ENCODE results near the gene ADCY3.

Gene ADCY3

DNA sequence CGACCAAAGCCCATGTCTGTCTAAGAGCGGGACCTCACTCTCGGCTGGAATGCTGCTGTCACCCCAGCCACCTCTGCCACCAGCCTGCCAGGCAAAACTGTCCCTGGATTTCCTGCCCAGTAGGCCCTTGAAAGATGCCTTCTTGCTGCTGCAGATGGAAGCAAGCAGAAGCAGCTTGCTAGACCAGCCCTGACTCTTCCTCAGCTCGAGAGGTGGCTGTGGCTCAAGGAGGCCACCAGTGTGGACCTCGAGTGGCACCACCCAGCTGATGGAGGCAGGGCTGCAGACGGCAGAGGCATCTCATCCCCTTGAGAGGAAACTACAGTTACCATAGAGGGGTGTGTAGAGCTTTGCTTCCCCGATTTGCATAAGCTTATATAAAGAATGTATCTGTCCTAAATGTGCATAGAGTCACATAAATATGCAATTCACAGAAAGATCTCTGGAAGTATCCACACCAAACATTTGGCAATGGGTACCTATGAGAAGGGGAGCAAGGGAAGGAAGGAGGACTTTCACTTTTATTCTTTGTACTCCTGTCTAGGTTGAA, 20.6 kb downstream of the ADCY3 start:
- no peak for DNase-seq

DNA sequence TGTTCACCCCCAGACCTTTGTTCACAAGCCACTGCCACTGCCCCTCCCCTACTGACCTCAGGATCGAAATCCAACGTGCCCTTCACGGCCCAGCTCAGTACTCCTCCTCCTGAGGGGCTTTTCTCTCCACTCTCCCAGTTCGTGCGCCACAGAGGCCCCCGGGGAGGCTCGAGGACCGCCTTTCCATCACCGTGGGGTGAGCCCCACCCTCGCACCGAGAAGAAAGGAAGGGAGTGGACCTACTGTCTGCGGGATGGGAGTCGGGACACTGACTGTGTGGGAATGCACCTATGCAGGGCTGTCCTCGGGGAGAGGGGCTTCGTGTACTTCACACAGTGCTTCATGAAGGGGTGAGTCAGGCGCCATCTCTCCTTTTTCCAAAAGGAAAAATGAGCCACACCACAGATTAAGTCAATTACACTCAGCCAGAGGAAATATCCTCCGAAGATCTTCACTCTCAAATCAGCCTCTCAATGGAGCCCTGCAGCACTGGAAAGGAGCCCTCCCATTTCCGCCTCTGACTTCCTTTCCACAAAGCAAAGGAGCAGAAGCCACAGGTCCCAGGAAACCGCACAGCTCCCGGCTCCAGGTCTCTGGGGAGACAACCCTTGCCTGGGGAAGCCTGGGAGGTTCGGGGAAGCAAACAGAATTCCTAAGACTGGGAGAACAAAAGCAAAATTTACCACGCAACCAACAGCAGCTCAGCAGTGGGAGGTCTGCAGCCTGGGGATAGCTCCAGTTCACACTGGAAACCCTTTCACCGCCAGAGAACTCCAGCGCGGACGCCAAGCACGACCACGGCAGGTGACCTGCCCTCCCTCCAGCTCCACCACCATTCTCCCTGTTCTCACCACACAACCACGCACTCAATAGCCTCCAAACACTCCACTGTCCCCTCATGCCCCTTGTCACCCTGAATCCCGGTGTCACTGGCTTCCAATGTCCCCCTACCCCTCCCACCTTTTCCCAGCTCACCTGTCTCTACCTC, 21.6 kb downstream of the ADCY3 start:
- DNase-seq, result no peak

DNA sequence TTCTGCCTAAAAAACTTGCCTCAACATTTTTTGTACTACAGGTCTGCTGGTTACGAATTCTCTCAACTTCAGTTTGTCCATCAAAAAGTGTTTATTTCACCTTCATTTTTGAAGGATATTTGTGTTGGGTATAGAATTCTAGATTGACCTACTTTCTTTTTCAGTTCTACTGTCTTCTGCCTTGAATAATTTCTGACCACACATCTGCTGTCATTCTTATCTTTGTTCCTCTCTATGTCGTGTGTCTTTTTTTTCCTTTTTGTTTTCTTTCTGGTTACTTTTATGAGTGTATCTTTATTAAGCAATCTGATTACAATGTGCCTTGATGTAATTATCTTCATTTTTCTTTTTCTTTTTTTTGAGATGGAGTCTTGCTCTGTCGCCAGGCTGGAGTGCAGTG, 25.3 kb downstream of the ADCY3 start:
- DNase-seq, result no peak

DNA sequence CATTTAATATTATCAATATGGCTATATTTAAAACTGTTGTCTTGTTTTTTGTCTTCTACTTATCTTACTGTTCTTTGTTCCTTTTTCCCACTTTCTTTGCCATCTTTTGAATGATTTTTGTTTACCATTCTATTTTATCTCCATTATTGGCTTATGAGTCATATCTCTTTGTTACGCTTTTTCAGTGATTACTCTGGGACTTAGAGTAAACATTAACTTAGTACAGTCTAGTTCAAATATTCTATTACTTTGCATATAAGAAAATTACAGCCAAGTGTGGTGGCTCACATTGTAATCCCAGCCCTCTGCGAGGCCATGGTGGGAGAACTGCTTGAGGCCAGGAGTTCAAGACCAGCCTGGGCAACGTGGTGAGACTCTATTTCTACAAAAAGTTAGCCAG, 26.1 kb downstream of the ADCY3 start:
- DNase-seq, result no peak

DNA sequence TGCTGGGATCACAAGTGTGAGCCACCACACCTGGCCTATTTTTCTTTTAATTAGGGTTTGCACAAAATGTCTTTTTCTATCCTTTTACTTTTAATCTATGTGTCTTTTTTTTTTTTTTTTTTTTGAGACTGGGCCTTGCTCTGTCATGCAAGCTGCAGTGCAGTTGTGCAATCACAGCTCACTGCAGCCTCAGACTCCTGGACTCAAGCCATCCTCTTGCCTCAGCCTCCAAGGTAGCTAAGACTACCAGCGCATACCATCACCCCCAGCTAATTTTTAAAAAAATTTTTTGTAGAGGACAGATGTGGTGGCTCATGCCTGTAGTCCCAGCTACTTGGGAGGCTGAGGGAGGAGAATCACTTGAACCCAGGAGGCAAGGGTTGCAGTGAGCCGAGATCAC, 27.1 kb downstream of the ADCY3 start:
- no peak for DNase-seq

DNA sequence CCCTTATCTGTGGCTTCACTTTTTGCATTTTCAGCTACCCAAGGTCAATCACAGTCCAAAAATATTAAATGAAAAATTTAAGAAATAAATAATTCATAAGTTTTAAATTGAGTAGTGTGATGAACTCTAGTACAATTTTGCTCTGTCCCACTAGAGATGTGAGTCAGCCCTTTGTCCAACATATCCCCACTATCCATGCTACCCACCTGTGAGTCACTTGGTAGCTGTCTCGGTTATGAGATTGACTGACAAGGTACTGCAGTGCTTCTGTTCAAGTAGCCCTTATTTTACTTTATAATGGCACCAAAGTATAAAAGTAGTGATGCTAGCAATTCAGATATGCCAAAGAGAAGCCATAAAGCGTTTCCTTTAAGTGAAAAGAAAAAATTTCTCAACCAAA, 28.8 kb downstream of the ADCY3 start:
- no peak for DNase-seq

DNA sequence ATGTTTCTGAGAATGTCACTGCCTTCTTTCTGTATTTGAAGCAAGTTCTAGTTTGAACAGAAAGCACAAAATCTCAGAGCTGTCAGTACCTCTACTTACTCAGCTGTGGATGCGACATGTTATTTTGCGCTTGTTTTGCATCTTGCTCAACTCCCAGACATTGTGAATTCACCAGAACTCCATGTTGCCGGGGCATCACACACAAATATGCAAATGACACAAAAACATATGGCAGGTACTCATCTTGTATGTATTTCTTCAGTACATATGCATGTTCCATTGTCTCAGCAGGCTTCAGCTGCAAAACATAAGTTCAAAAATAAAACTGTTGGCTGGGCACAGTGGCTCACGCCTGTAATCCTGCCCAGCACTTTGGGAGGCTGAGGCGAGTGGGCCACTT, 30.8 kb downstream of the ADCY3 start:
- no peak for DNase-seq

DNA sequence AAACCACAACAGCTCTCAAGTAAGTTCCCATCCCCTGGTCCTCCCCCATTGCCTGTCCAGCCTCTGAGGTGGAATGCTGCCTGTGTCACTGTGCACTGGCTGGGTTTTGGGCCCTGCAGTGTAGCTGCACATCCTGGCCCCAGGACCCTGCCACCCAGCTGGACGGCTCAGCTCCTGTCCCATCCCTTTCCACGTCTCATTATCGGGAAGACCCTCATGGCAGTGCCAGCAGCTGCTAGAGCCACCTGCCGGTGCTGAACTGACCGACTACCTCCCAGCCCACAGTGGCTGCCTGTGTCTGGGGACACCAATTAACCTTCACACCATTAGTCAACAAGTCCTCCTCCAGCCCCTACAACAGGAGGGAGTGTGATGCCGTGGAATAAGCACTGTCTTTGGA, 31.9 kb downstream of the ADCY3 start:
- no peak for DNase-seq

DNA sequence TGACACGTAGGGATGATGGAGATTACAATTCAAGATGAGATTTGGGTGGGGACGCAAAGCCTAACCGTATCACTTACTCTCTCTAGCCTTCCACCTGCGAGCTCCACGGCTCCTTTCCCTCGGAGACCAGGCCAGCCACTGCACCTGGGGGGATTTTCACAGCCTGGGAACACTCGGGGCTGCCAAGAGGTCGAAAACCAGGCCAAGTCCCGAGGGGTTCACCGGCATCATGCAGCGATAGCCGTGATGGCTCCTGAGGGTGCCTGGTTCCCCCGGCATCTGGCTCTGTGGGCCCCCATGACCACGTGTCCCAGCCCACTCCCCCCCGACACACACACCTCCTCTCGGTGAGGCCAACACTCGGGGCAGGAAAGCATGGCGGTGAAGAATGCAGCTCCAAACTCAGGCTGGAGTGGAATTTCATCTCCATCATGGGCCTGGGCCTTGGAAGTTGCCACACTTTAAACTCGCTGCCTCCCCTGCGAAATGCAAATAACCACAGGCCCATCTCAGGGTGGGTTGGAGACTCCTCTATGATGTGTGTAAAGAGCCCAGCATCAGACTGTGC, 32.6 kb downstream of the ADCY3 start:
- DNase-seq, result no peak

DNA sequence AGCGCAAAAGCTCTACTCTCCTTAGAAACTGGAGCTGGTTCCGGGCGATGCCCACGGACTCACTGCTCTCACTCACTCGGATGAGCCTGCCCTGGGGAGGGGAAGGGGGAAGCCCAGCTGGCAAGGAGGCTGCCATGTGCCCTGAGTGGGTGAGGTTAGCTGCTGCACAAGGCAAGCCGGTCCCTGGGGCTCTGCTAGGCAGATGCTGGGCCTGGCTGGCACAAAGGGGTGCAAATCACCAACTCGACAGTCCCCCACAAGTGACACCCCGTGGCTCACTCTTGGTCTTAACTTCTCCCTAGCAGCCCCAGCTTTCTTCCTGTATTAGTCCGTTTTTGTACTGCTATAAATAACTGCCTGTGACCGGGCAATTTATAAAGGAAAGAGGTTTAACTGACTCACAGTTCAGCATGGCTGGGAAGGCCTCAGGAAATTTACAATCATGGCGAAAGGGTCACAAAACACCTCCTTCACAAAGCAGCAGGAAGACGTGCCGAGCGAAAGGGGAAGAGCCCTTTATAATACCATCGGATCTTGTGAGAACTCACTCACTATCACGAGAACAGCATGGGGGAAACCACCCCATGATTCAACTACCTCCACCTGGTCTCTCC, 33.2 kb downstream of the ADCY3 start:
- DNase-seq, result no peak

DNA sequence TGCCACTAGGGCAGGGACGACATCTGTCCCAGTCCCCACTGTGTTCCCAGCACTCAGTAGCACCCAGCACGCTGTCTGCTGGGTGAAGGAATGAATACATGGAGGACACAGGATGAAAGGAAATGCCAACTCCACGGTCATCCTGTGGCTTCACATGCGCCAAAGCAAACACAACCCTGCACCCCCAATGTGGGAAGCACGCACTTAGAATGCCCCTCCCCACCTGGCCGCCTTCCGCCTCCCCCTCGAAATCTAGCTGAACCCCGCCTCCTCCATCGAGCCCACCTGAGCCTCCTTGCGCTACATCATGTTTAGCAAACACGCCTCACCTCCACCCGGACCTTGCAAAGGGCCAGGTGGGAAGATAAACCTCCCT, 33.9 kb downstream of the ADCY3 start:
- no peak for DNase-seq

DNA sequence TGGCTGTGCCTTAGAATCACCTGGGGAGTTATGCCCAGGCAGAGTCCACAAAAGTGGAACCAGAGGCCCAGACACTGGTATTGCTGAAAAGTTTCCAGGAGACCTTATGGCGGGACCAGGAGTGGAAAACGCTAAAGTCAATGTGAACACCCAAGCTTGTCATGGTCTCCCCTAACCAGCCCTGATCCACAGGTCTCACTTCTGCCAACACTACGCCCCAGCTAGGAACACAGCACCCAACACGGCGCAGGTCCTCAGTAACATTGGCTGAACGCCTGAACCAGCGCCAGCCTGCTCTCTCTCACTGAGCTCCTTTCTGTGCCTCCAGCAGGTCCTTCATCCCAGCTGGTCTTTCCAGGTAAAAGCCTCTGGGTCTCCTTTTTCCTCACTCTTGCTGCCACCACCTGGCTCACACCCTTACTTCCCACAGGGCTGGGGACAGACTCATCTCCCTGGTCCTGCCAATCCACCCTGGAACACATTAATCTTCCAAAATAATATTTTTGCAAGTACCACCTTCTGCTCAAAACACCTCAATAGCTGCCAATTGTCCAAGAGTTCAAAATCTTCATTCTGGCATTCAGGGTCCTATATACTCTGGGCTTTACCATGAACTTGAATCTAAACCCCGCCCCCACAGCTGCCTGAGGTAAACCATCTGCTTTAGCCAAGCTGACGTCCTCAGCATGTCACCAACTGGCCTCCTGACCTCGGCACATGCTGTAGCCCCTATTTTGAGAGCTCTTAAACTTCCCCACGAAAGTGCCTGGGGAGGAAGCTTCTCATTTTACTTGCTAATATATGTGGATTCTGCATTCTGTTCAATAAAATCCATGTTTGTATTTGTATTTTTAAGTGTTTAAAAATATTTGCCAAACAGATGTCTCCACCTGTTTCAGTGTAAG, 34.6 kb downstream of the ADCY3 start:
- DNase-seq, result no peak

DNA sequence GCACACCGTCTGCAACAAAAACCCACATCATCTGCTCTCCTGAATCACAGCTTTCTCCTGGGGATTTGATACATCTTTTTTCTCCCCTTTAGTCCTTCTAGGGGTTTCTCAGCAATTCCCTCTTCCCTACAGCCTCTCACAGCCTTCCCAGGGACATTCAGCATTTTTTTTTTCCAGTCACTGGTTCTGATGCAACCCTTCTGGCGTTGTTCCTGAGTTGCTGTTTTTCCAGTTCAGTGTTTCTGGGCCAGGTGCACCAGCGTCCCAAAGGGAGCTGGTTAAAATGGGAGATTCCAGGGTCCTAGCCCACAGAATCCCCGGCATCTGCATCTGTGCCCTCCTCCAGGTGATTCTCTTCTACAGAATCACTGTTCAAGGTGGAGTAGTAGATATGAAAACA, 36.1 kb downstream of the ADCY3 start:
- no peak for DNase-seq

DNA sequence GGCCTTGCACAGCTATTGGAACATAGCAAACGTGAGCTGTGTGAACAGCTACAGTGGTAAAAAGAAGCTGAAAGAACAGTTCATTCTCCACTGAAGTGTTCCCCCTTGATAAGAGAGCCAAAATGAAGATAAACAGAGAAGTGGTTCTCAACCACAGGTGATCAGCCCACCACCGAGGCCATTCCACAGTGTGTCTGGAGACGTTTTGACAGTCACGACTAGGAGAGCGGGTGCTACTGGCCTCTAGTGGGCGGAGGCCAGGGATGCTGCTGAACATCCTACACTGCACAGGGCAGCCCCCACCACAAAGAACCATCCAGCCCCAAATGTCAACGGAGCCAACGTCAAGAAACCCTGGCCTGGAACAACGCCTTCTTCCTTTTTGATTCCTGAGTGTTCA, 38.4 kb downstream of the ADCY3 start:
- DNase-seq, result no peak

DNA sequence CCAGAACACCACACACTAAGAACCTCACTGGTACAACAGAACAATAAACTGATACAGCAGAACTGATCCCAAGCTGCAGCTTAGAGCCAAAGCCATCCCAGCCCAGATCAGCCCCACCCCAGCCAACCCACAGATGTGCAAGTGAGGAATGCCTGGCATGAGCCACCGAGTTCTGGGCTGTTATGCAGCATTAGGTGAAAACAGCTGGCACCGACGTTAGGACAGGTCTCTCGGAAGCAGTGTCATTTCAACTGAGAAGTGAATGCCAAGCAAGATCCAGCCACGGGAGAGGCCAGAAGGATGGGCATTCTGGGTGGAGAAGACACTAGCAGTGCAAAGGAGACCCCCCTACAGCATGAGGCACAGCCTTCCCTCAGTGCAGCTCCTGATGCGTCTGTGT, 38.9 kb downstream of the ADCY3 start:
- DNase-seq, result no peak

DNA sequence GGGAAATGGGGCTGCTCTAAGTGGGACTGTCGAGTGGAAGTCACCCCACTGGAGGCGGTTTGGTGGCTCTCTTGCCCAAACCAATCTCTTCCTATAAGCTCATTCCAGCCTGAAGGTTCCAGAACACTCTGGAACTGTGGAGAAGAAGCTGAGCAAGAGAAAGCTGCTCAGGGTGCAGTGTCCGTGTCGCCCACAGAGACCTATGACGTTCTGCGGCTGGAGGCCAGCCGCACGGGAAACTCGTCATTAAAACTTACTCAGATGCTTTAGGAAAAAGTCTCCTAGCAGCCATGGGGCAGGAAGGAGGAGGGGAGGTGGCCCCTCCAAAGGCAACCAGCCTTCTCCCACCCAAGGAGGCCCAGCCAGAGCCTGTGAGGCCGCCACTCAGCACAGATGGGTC, 41.7 kb downstream of the ADCY3 start:
- no peak for DNase-seq

DNA sequence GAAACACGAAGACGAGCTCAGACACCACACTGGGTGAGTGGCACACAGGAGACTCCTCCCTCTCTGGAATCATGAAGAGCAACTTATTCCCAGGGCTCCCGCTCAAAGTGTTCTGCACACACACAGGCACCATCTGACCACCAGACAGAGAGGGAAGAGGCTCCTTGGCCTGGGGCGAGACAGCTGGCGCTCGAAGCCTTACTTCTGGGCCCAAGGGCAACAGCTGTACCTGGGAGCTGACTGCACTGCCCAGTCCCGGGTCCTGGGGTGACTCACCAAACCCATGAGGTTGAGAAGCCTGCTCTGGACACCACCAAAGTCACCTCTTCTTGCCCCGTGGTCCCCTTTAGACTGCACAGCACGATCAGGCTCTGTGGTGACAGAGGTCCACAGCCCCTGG, 42.4 kb downstream of the ADCY3 start:
- no peak for DNase-seq

DNA sequence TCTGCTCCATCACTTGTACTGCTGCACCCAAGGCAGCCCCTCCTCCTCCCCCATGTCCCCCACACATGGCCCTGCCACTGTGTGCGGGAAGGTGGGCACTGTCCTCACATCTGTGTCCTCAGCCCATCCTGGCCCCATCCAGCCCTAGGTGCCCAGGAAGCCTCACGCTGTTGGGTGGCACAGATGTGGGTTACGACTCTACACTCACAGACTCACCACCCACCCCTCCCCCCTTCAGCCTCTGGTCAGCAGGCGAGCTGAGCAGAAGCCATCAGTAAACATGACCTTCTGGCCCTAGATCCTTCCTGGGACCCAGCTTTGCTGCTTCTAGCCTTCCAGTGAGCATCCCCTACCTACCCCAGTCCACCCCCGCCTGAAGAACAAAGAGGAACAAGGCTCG, 43.0 kb downstream of the ADCY3 start:
- no peak for DNase-seq

DNA sequence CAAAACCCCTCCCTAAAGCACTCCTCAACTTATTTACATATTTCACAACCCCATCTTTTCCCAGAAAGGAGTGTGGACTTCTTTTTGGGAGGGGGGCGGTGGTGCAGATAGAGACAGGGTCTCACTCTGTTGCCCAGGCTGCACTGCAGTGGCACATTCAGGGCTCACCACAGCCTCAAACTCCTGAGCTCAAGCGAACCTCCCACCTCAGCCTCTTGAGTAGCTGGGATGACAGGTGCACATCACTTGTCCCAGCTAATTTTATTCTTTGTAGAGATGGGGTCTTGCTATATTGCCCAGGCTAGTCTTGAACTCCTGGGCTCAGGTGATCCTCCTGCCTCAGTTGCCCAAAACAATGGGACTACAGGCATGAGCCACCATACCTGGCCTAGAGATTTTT, 44.1 kb downstream of the ADCY3 start:
- no peak for DNase-seq

DNA sequence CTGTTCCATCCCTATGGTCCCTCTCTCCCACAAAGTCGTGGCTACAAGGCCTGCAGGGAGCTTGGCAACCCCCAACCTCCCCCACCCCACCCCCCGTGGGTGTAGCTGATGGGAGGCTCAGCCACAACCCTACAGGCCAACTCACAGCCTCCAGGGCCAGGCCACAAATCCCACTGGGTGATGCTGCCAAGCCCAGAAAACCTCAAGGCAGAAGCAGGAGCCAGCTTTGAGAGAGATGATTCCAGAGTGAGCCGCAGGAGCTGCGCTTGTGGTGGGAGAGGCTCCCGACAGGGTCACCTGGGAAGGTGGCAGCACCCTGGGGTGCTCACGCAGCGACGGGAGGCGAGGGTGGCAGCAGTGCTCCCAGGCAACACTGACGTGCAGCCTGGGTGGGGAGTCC, 44.8 kb downstream of the ADCY3 start:
- no peak for DNase-seq

DNA sequence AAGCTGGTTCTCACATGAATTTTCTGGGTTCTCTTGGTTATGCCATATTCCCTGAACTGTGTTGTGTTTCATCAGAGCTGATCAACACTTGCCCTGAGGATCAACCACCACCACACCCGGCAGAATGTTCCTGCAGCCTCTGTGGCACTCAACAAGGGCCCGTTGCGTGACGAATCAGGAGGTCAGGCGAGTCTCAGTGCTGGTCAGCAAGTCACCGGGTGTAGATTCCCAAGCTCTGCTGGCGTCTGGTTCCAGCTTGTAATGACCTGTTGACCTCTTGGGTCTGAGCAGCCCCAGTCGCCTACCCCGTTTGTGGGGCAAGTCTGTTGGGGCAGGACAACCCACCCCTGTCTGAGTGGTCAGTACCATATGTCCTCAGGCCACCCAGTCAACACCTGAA, 46.0 kb downstream of the ADCY3 start:
- no peak for DNase-seq

DNA sequence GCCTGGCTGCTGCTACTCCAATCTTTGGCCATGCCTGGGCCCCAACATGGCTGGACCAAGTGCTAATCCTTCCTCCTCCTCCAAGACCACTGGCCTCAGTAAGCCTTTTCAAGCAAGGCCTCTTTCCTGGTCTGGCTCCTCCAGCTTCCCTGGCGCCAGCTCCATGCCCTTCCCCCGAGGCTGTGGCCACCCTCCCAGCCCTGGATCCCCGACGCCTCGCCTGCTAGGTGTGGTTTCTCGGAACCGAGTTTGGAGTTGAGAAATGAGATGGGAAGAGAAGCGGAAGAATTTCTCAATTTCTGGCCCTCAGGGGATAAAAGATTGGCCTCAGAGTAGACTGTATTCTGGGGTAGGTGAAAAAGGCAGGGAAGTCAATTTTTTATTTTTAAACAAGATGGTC, 46.4 kb downstream of the ADCY3 start:
- DNase-seq, result no peak
